Stomach (tissue), 9 donors: ENCODE measurements around the gene EMC6. TPM values are rescaled to one million over a fixed set of nuclear protein-coding genes. Genes with fewer than 3 reads are reported as not detected.
"Not testable (repeated sequence)": the region's sequence is repeated elsewhere in the genome, so short reads cannot be mapped to it uniquely, and the experiment has no call there.

Experiments
- DNase-seq, 2 donors: peaks; one replicate each; pipeline versions ENCODE4 v3.0.0 to v3.0.0-alpha.2; 2013 to 2019
- H3K27ac ChIP-seq, 5 donors: fragments of 200-600 bp in 4 of 5; sonication (generic) in 4 of 5; one replicate each; pipeline ENCODE4 v1.5.1; 2013 to 2019; ENCODE audit warnings: mild to moderate bottlenecking in 1 of 5, moderate library complexity in 1 of 5
- H3K27me3 ChIP-seq, 3 donors: fragments of 200-600 bp; sonication (generic); one replicate each; pipeline ENCODE4 v1.5.1; 2017 to 2019; ENCODE audit warnings: mixed run types in 1 of 3
- H3K36me3 ChIP-seq, 4 donors: fragments of 200-600 bp; sonication (generic); 1 replicate in 3 of 4; 2 replicates in 1 of 4; pipeline ENCODE4 v1.5.1; 2016 to 2019
- H3K4me1 ChIP-seq, 4 donors: fragments of 200-600 bp; sonication (generic); one replicate each; pipeline ENCODE4 v1.5.1; 2016 to 2019
- H3K4me3 ChIP-seq, 4 donors: fragments of 200-600 bp; sonication (generic) in 3 of 4; one replicate each; pipeline ENCODE4 v1.5.1; 2016 to 2019; ENCODE audit warnings: mild to moderate bottlenecking in 1 of 4
- H3K9me3 ChIP-seq, 4 donors: fragments of 200-600 bp; sonication (generic); one replicate each; pipeline ENCODE4 v1.5.1; 2016 to 2019
- EP300 ChIP-seq: sonication (generic); formaldehyde crosslinking; IDR thresholded peaks from one replicate; pipeline ENCODE4 v1.6.1; 2017; ENCODE audit warnings: antibody characterized with exemption
- POLR2A ChIP-seq, 4 donors: fragments of 450-650 bp; IDR thresholded peaks; one replicate each; pipeline ENCODE4 v1.6.1; 2016; ENCODE audit warnings: antibody characterized with exemption in 4 of 4, control low read depth in 2 of 4, mild to moderate bottlenecking in 1 of 4, moderate library complexity in 1 of 4
- POLR2AphosphoS5 ChIP-seq, 3 donors: sonication (generic); formaldehyde crosslinking; IDR thresholded peaks; one replicate each; pipeline ENCODE4 v1.6.1; 2016; ENCODE audit warnings: antibody characterized with exemption in 3 of 3
- WGBS, 5 donors: extraction: QIAGEN DNeasy Blood & Tissue Kit in 3 of 5; methylation state at CpG; one replicate each; pipeline versions ENCODE4 v1.1.5 to v1.1.7; 2013 to 2018; 5-methylcytosine and 5-hydroxymethylcytosine counted together
- intact Hi-C: fragments of 100-400 bp; cut with DNase I; formaldehyde crosslinking; loops from one replicate; pipeline ENCODE4 v1.15.1; 2023; ENCODE audit warnings: low total_unique reads
- polyA plus RNA-seq, 3 donors: library from polyadenylated mRNA; stranded (reverse); fragments of 200-250 nt; gene quantifications; one replicate each; pipeline ENCODE4 v1.2.3, GENCODE V29; 2013
- total RNA-seq, 5 donors: library from RNA; depleted of rRNA; stranded (reverse); fragments of >200 nt; gene quantifications; one replicate each; pipeline versions ENCODE4 v1.1.0 to v1.2.3, GENCODE V29; 2014 to 2016
- TF ChIP-seq, protein P1 (sequence below), 7 experiments: fragments of 450-650 bp in 4 of 7; fragments of 200-600 bp in 3 of 7; sonication (generic) in 3 of 7; IDR thresholded peaks; one replicate each; pipeline ENCODE4 v1.5.1; 2016 to 2019; ENCODE audit warnings: antibody characterized with exemption in 7 of 7, control low read depth in 2 of 7, mild to moderate bottlenecking in 1 of 7
- donor health status: healthy with polysubstance abuse.
- donor health status: Bipolar disorder and iron deficiency.
- donor health status: healthy.

Gene EMC6
- total and polyA plus RNA-seq, 8 donors = 2.6 to 75.6 (median 44.4) TPM; not detected in 2

DNA sequence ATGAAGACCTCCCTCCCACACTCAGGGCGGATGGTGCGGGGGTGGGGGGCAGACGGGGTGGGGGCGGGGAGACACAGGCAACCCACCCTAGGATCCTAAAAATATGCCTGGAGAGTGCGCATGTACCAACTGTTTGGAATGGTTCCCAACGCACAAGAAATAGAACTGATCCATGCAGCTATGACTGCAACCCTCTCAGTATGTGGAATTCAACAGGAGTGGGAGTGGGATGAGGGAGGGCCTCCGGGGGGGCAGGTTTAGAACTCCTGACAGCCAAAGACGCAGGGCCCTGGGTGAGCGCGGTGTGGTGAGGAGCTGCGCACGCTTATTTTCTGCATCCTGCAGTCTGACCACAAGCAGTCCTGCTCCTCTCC lies 28.5 kb downstream of the EMC6 start:
- H3K27me3 ChIP-seq = peaks cover 0 to 64% (median 32%) of the 10 kb centered on the region in 3 donors
- DNase-seq = no peak
- peaks cover 0 to 13% (median 10%) of the 10 kb centered on the region in 4 donors for H3K9me3 ChIP-seq
- TF ChIP-seq POLR2AphosphoS5 (IDR thresholded peaks at IDR 0.05) = no peak
- no peak for TF ChIP-seq EP300
- TF ChIP-seq, protein P1, sequence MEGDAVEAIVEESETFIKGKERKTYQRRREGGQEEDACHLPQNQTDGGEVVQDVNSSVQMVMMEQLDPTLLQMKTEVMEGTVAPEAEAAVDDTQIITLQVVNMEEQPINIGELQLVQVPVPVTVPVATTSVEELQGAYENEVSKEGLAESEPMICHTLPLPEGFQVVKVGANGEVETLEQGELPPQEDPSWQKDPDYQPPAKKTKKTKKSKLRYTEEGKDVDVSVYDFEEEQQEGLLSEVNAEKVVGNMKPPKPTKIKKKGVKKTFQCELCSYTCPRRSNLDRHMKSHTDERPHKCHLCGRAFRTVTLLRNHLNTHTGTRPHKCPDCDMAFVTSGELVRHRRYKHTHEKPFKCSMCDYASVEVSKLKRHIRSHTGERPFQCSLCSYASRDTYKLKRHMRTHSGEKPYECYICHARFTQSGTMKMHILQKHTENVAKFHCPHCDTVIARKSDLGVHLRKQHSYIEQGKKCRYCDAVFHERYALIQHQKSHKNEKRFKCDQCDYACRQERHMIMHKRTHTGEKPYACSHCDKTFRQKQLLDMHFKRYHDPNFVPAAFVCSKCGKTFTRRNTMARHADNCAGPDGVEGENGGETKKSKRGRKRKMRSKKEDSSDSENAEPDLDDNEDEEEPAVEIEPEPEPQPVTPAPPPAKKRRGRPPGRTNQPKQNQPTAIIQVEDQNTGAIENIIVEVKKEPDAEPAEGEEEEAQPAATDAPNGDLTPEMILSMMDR (IDR thresholded peaks at IDR 0.05) = no peak
- TF ChIP-seq POLR2A (IDR thresholded peaks at IDR 0.05) = no peak
- H3K36me3 ChIP-seq = no peaks in the 10 kb centered on the region
- no peak overlapping the region for H3K4me3 ChIP-seq
- WGBS, 5 donors = 51 to 66% (median 54%) methylated on average over 9 to 12 of the region's 12 CpGs
- intact Hi-C loops = no loop called here
- H3K27ac ChIP-seq = no peak overlapping the region
- H3K4me1 ChIP-seq = peaks cover 16 to 27% (median 23%) of the 10 kb centered on the region in 4 donors

DNA sequence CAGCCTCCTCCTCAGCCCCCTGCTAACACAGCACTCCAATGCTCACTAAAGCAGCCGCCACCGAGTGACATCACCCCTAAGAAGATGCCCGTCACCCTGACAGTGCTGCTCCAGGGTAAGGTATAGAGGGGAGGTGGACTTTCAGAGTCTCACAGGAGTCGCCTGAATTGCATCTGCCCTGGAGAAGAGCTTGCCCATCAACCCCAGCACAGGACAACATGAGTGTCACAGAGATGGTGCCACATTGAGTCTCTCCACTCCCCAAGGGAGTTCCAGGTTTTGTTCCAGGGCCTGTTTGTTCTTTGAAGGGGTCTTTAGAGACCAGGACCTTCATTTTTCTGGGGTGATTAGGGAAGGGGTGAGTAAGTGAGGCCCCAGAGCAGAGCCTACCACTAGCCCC lies 29.5 kb downstream of the EMC6 start:
- H3K9me3 ChIP-seq = peaks cover 0 to 13% (median 10%) of the 10 kb centered on the region in 4 donors
- WGBS, 5 donors = 75 to 88% (median 80%) methylated on average over 2 to 4 of the region's 4 CpGs
- H3K27me3 ChIP-seq = peaks cover 0 to 56% (median 32%) of the 10 kb centered on the region in 3 donors
- no peak for DNase-seq
- H3K4me1 ChIP-seq = peaks cover 16 to 27% (median 23%) of the 10 kb centered on the region in 4 donors
- TF ChIP-seq POLR2A (IDR thresholded peaks at IDR 0.05) = no peak
- TF ChIP-seq POLR2AphosphoS5 (IDR thresholded peaks at IDR 0.05) = no peak
- TF ChIP-seq, protein P1 (IDR thresholded peaks at IDR 0.05) = no peak
- no peak for TF ChIP-seq EP300
- H3K4me3 ChIP-seq = no peak overlapping the region
- no peaks in the 10 kb centered on the region for H3K36me3 ChIP-seq
- intact Hi-C loops = no loop called here
- H3K27ac ChIP-seq = no peak overlapping the region

DNA sequence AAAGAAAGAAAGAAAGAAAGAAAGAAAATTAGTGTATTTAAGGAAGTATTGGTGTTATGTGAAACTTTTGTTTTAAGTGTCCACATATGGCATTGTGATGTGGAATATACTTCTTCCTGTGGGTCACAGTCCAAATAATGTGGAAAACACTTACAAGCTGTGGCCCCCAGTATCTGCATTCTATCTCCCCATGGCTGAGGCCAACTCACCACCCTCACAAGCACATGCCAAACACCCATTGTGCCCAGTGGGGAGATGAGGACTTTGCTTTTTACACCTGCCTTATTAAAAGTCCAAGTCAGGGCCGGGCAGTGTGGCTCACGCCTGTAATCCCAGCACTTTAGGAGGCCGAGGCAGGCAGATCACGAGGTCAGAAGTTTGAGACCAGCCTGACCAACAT lies 31.3 kb downstream of the EMC6 start:
- intact Hi-C loops = no loop called here
- 85 to 93% (median 89%) methylated on average over 4 of the region's 4 CpGs for WGBS, 5 donors
- TF ChIP-seq, protein P1 (IDR thresholded peaks at IDR 0.05) = no peak
- TF ChIP-seq POLR2A (IDR thresholded peaks at IDR 0.05) = no peak
- TF ChIP-seq POLR2AphosphoS5 (IDR thresholded peaks at IDR 0.05) = no peak
- Histone ChIP-seq H3K27ac (no peak overlapping the region), H3K4me3 (no peak overlapping the region), H3K36me3 (no peaks in the 10 kb centered on the region), H3K27me3 (peaks cover 0 to 37% (median 27%) of the 10 kb centered on the region in 3 donors), H3K4me1 (peaks cover 14 to 21% (median 20%) of the 10 kb centered on the region in 4 donors), H3K9me3 (peaks cover 0 to 13% (median 10%) of the 10 kb centered on the region in 4 donors)
- no peak for DNase-seq

DNA sequence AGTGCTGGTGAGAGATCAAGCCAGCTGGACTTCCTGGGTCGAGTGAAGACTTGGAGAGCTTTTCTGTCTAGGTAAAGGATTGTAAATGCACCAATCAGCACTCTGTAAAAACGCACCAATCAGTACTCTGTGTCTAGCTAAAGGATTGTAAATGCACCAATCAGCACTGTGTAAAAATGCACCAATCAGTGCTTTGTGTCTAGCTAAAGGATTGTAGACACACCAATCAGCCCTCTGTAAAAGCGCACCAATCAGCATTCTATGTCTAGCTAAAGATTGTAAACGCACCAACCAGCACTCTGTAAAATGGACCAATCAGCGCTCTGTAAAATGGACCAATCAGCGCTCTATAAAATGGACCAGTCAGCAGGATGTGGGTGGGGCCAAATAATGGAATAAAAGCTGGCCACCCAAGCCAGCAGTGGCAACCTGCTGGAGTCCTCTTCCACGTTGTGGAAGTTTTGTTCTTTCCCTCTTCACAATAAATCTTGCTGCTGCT lies 33.5 kb downstream of the EMC6 start:
- Histone ChIP-seq H3K27me3 (peaks cover 0 to 16% (median 5%) of the 10 kb centered on the region in 3 donors), H3K9me3 (peaks cover 0 to 13% (median 10%) of the 10 kb centered on the region in 4 donors)
- H3K27ac ChIP-seq, H3K4me3 ChIP-seq, DNase-seq, H3K4me1 ChIP-seq, H3K36me3 ChIP-seq, intact Hi-C loops: not testable (repeated sequence)
- WGBS, 5 donors = 82 to 92% (median 84%) methylated on average over 7 of the region's 7 CpGs

DNA sequence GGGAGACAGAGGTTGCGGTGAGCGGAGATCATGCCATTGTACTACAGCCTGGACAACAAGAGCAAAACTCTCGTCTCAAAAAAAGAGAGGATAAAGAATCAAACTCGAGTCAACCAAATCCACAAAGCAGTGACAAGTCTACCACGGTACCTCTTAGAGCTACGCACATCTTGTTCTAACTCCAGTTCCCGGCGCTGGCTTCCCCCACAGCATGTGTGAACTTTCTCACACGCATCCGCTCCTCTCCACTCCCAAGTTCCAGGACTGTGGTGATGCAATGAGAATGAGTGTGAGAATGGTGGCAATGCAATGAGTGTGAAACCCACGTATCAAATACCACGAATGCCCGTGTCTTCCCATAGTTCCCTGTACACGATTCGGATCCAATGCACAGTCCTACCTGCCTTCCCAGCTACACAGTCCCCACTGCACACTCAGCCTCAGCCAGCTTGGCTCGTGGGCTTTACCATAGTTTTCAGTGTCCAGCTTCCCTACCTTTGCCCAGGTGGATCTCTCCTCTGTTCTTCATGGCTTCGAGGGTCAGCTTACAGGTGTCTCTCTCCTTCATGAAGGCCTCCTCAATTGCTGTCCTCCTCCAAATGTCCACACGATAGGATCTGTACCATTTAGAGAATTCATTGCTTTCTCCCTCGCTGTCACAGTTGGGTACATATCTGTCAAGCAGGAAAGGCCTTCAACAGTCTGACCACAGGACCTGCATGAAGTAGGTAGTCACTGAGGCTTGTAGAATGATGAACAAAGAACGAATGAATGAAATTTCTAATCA lies 36.5 kb downstream of the EMC6 start:
- intact Hi-C loops = no loop called here
- Histone ChIP-seq H3K4me3 (no peak overlapping the region), H3K27ac (no peak overlapping the region), H3K9me3 (no peaks in the 10 kb centered on the region), H3K27me3 (no peaks in the 10 kb centered on the region), H3K4me1 (no peaks in the 10 kb centered on the region), H3K36me3 (no peaks in the 10 kb centered on the region)
- 83 to 88% (median 85%) methylated on average over 20 of the region's 20 CpGs for WGBS, 5 donors
- DNase-seq = no peak
- TF ChIP-seq POLR2A (IDR thresholded peaks at IDR 0.05) (no peak), EP300 (no peak)
- TF ChIP-seq, protein P1 (IDR thresholded peaks at IDR 0.05) = no peak

DNA sequence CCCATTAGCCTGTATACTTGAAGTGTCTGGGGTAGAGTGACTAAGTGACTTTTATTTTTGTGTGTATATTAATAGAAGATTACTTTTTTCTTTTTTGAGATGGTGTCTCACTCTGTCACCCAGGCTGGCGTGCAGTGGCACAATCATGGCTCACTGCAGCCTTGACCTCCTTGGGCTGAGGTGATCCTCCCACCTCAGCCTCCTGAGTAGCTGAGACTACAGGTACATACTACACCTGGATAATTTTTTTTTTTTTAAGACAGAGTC lies 37.0 kb downstream of the EMC6 start:
- intact Hi-C loops, H3K9me3 ChIP-seq, H3K27ac ChIP-seq, H3K27me3 ChIP-seq, DNase-seq, H3K36me3 ChIP-seq, H3K4me3 ChIP-seq, H3K4me1 ChIP-seq: not testable (repeated sequence)
- WGBS, 5 donors = 89 to 100% (median 96%) methylated on average over 1 of the region's 1 CpG
